Endothelial cell (in vitro differentiated cells): ENCODE results near the gene GABRP. TPM values are rescaled to one million over a fixed set of nuclear protein-coding genes. Genes with fewer than 3 reads are reported as not detected.

Experiments used
- DNase-seq: peaks from one replicate; pipeline ENCODE4 v3.0.0; 2021; ENCODE audit warnings: low spot score
- H3K27ac Mint-ChIP-seq: one replicate; pipeline ENCODE4 v1.8.0; 2021; ENCODE audit warnings: mixed read lengths, inconsistent platforms; ENCODE audit not compliant: unreplicated experiment
- H3K27me3 Mint-ChIP-seq: one replicate; pipeline ENCODE4 v1.8.0; 2021; ENCODE audit warnings: mild to moderate bottlenecking, moderate library complexity, mixed read lengths, inconsistent platforms; ENCODE audit not compliant: unreplicated experiment
- H3K36me3 Mint-ChIP-seq: one replicate; pipeline ENCODE4 v1.8.0; 2021; ENCODE audit warnings: mild to moderate bottlenecking, low read depth, mixed read lengths, inconsistent platforms; ENCODE audit not compliant: unreplicated experiment
- H3K4me1 Mint-ChIP-seq: one replicate; pipeline ENCODE4 v1.8.0; 2021; ENCODE audit warnings: mild to moderate bottlenecking, mixed read lengths, inconsistent platforms; ENCODE audit not compliant: unreplicated experiment
- H3K4me3 Mint-ChIP-seq: one replicate; pipeline ENCODE4 v1.8.0; 2021; ENCODE audit warnings: mild to moderate bottlenecking, mixed read lengths, inconsistent platforms; ENCODE audit not compliant: unreplicated experiment
- H3K9me3 Mint-ChIP-seq: one replicate; pipeline ENCODE4 v1.8.0; 2021; ENCODE audit warnings: mixed read lengths, inconsistent platforms; ENCODE audit not compliant: unreplicated experiment
- CTCF ChIP-seq: fragments of 200-600 bp; sonication (generic); IDR thresholded peaks from one replicate; pipeline ENCODE4 v1.5.0; 2021; ENCODE audit warnings: antibody characterized with exemption; ENCODE audit not compliant: unreplicated experiment
- total RNA-seq: library from RNA; stranded (reverse); fragmentation: NEBNext Ultra II Directional; extraction: Animal tissue kit (Norgen Biotek cat#: 25700); gene quantifications from one replicate; pipeline ENCODE4 v1.2.1, GENCODE V29; 2021; ENCODE audit not compliant: unreplicated experiment

GABRP gene
- total RNA-seq, 1 donor from 2014 or later: 23.5 TPM

GRCh38 chr5:170740551-170741205 lies 42.8 kb upstream of the GABRP start:
- no peak overlapping the region for H3K27ac Mint-ChIP-seq
- no peak for DNase-seq
- H3K36me3 Mint-ChIP-seq: peaks cover 12% of the 10 kb centered on the region
- H3K4me1 Mint-ChIP-seq: peaks cover 13% of the 10 kb centered on the region
- peaks cover 6% of the 10 kb centered on the region for H3K27me3 Mint-ChIP-seq
- H3K9me3 Mint-ChIP-seq: no peaks in the 10 kb centered on the region
- no peak overlapping the region for H3K4me3 Mint-ChIP-seq
- TF ChIP-seq CTCF: no peak

- no peak overlapping the region for H3K27ac Mint-ChIP-seq
- H3K36me3 Mint-ChIP-seq: peaks cover 3% of the 10 kb centered on the region
- H3K27me3 Mint-ChIP-seq: peaks cover 7% of the 10 kb centered on the region
- no peak for DNase-seq
- no peaks in the 10 kb centered on the region for H3K9me3 Mint-ChIP-seq
- TF ChIP-seq CTCF: no peak
- H3K4me3 Mint-ChIP-seq: no peak overlapping the region
- H3K4me1 Mint-ChIP-seq: peaks cover 23% of the 10 kb centered on the region
Measured at GRCh38 chr5:170741801-170742200, 41.7 kb upstream of the GABRP start.

- H3K9me3 Mint-ChIP-seq: no peaks in the 10 kb centered on the region
- peaks cover 11% of the 10 kb centered on the region for H3K27me3 Mint-ChIP-seq
- no peak overlapping the region for H3K27ac Mint-ChIP-seq
- no peak overlapping the region for H3K4me3 Mint-ChIP-seq
- DNase-seq: peak; percentile 18
- TF ChIP-seq CTCF: no peak
- H3K36me3 Mint-ChIP-seq: peaks cover 3% of the 10 kb centered on the region
- peaks cover 42% of the 10 kb centered on the region for H3K4me1 Mint-ChIP-seq
Measured at GRCh38 chr5:170743876-170744212, 39.7 kb upstream of the GABRP start.

GRCh38 chr5:170745481-170746071 lies 37.9 kb upstream of the GABRP start:
- no peak for TF ChIP-seq CTCF
- Mint-ChIP-seq H3K27ac (peak overlapping the region; percentile 58), H3K4me3 (no peak overlapping the region), H3K9me3 (no peaks in the 10 kb centered on the region), H3K4me1 (peaks cover 50% of the 10 kb centered on the region), H3K27me3 (peaks cover 10% of the 10 kb centered on the region), H3K36me3 (peaks cover 3% of the 10 kb centered on the region)
- DNase-seq: peak; percentile 35
